ENCODE measurements around the gene SMARCA5.

Gene SMARCA5

GRCh38 chr4:143606480-143606879 lies 93.0 kb downstream of the SMARCA5 start:
- no peak overlapping the region for H3K4me3 ChIP-seq (ENCODE audit: low read depth, low read length)
- TF ChIP-seq CTCF (IDR thresholded peaks at IDR 0.05; ENCODE audit: low read depth, low read length): no peak
- H3K27me3 ChIP-seq (ENCODE audit: insufficient read depth, low read depth, severe bottlenecking): no peaks in the 10 kb centered on the region
- H3K9me3 ChIP-seq (ENCODE audit: severe bottlenecking): no peaks in the 10 kb centered on the region
- no peak overlapping the region for H3K27ac ChIP-seq
- DNase-seq: no peak
- no peaks in the 10 kb centered on the region for H3K36me3 ChIP-seq

Measured in WERI-Rb-1 (cell line).